ENCODE results near the gene ADAMTS10. TPM values are rescaled to one million over a fixed set of nuclear protein-coding genes. Genes with fewer than 3 reads are reported as not detected.

The ADAMTS10 gene
- total RNA-seq: 37.2 and 38.0 TPM in 2 replicates

GRCh38 chr19:8610041-8610935 lies at the start of gene ADAMTS10:
ADAMTS10 (minus strand) TSS chr19:8610715; CDS start chr19:8605710, 5,005 bp downstream.

DNA sequence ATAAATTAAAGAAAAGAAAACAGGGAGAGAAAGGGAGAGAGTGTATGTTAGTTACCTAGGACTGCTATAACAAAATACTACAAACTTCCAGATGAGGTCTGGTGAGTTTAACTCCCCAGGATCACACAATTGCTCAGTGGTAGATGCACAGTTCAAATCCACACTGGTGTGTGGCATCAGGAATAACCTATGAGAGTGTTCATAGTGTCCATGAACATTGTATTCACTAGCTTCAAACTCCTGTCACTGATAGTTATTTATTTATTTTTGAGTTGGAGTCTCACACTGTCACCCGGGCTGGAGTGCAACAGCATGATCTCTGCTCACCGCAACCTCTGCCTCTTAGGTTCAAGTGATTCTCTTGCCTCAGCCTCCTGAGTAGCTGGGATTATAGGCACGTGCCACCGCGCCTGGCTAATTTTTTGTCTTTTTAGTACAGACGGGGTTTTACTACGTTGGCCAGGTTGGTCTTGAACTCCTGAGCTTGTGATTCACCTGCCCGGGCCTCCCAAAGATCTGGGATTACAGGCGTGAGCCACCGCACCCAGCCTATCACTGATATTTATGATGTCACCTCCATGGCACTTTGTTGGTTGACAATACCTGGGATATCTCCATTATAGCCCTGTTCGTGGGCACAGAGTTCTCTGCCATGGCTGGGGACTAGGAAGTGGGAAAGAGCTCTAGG lies 19.6 kb upstream of the ADAMTS10 start, which contains the start of gene NFILZ:
Gene NFILZ, plus strand, starts transcription at position 638 of the 688 bp plus-strand sequence. CDS start 46,133 bp downstream, outside the sequence.

DNA sequence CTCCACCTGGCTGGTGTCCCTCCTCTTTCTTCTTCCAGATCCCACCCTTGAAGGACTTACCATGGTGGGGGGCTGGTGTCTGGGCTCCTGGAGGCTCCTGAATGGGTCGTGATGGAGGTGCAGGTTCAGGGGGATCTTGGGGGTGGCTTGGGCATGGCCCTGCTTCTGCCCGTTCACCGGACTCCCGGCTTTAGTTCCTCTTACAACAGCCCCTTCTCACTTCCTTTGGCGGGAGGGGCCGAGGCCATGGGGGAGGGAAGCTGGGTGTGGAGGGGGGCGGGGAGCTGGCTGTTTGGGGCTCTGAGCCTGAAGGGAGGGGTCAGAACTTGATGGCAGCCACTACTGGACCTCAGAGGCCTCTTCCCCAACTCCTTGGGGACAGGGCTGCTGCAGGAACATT lies 33.3 kb downstream of the ADAMTS10 start, which contains the start of gene MYO1F:
Gene MYO1F, minus strand, starts transcription at position 196 of the 400 bp plus-strand sequence. Its CDS starts 133 bp downstream, at position 63.

Other genes with a start within 250 kb of the ADAMTS10 start
- gene ANGPTL4, start 246.6 kb downstream of the ADAMTS10 start, total RNA-seq: 8.4 and 34.0 TPM in 2 replicates
- gene RAB11B, start 220.4 kb downstream of the ADAMTS10 start, total RNA-seq: 23.7 and 25.4 TPM in 2 replicates
- 37.5 and 60.3 TPM in 2 replicates for gene MARCHF2, start 197.4 kb downstream of the ADAMTS10 start, total RNA-seq
- 53.7 and 56.8 TPM in 2 replicates for gene HNRNPM, start 165.7 kb downstream of the ADAMTS10 start, total RNA-seq
- not detected in 2 replicates for gene PRAM1, start 108.1 kb downstream of the ADAMTS10 start, total RNA-seq
- gene ZNF414, start 96.5 kb downstream of the ADAMTS10 start, total RNA-seq: 9.7 and 27.2 TPM in 2 replicates
- gene MYO1F, start 33.3 kb downstream of the ADAMTS10 start, total RNA-seq: 0.51 and 0.70 TPM in 2 replicates
- not detected in 2 replicates for gene NFILZ, start 19.9 kb upstream of the ADAMTS10 start, total RNA-seq
- not detected in 2 replicates for gene ACTL9, start 88.1 kb upstream of the ADAMTS10 start, total RNA-seq
- gene OR2Z1, start 110.9 kb upstream of the ADAMTS10 start, total RNA-seq: not detected in 2 replicates
- gene ZNF558, start 221.6 kb upstream of the ADAMTS10 start, total RNA-seq: 16.3 and 19.1 TPM in 2 replicates
- not detected in 2 replicates for gene MBD3L1, start 221.7 kb upstream of the ADAMTS10 start, total RNA-seq

Measured in pericardium fibroblast (primary cell).